Colonic mucosa (tissue), 4 donors: ENCODE data around the gene NARS2. TPM values are rescaled to one million over a fixed set of nuclear protein-coding genes. Genes with fewer than 3 reads are reported as not detected.

Source experiments
- DNase-seq: peaks from one replicate; pipeline ENCODE4 v3.0.0-alpha.2; 2020
- H3K27ac ChIP-seq: fragments of 200-600 bp; one replicate; pipeline ENCODE4 v1.8.0; 2021
- H3K27me3 ChIP-seq: fragments of 200-600 bp; one replicate; pipeline ENCODE4 v1.8.0; 2021
- H3K36me3 ChIP-seq: fragments of 200-600 bp; one replicate; pipeline ENCODE4 v1.8.0; 2021
- H3K4me1 ChIP-seq: fragments of 200-600 bp; one replicate; pipeline ENCODE4 v1.8.0; 2021; ENCODE audit warnings: mild to moderate bottlenecking
- H3K4me3 ChIP-seq: fragments of 200-600 bp; one replicate; pipeline ENCODE4 v1.8.0; 2021
- H3K9ac ChIP-seq, 2 donors: one replicate each; pipeline ENCODE4 v1.7.0; 2013; ENCODE audit warnings: control low read depth in 2 of 2, low read depth in 2 of 2, low read length in 2 of 2
- H3K9me3 ChIP-seq: fragments of 200-600 bp; one replicate; pipeline ENCODE4 v1.8.0; 2021
- intact Hi-C: fragments of 100-400 bp; cut with DNase I; formaldehyde crosslinking; loops from one replicate; pipeline ENCODE4 v1.14.1; 2022
- total RNA-seq, 2 donors: library from RNA; stranded (reverse); fragmentation: NEBNext Ultra II Directional in 1 of 2; extraction: Animal tissue kit (Norgen Biotek cat#: 25700) in 1 of 2; gene quantifications; one replicate each; pipeline ENCODE4 v1.2.1, GENCODE V29; 2021
- TF ChIP-seq, protein P1 (sequence below): fragments of 200-600 bp; IDR thresholded peaks from one replicate; pipeline ENCODE4 v1.8.0; 2022; ENCODE audit warnings: antibody characterized with exemption, mild to moderate bottlenecking
- donor health status: healthy.
- donor health status: DM: no; HTN: no; CAD: no.
- donor health status: DM: no; HTN: no; CAD: no.

The NARS2 gene
- total RNA-seq, 2 donors from 2014 or later: 15.0 to 23.7 TPM

DNA sequence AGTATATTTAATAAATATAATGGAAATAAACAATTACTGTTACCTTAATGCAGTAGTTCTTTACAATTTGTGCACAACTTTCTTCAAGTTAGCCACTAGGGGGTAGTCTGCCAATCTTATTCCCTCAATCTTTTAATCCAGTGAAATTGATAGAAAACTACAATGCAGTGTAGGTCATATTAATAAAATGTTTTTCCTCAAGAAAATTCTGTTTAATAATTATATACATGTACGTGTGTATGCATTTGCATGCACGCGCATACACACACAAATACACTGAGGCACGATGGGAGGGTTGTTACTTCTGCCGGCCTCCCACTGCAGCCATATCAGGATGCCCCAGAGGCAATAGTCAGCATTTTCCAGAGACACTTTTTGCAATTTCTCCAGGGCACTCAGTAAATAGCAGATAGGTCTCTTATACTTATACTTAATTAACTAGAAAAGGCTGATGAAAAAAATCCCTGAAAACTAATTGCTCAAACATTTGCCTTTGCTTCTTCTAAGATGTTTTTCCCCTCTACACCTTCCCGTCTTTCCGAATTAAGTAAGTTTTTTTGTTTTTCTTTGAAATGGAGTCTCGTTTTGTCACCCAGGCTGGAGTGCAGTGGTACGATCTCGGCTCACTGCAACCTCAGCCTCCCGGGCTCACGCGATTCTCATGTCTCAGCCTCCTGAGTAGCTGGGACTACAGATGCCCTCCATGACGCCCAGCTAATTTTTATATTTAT lies 160.2 kb downstream of the NARS2 start:
- intact Hi-C loops: loop anchor here (5.0 kb wide), 1 partner anchor 153 kb away; no protein-coding TSS in a partner anchor
- TF ChIP-seq, protein P1, sequence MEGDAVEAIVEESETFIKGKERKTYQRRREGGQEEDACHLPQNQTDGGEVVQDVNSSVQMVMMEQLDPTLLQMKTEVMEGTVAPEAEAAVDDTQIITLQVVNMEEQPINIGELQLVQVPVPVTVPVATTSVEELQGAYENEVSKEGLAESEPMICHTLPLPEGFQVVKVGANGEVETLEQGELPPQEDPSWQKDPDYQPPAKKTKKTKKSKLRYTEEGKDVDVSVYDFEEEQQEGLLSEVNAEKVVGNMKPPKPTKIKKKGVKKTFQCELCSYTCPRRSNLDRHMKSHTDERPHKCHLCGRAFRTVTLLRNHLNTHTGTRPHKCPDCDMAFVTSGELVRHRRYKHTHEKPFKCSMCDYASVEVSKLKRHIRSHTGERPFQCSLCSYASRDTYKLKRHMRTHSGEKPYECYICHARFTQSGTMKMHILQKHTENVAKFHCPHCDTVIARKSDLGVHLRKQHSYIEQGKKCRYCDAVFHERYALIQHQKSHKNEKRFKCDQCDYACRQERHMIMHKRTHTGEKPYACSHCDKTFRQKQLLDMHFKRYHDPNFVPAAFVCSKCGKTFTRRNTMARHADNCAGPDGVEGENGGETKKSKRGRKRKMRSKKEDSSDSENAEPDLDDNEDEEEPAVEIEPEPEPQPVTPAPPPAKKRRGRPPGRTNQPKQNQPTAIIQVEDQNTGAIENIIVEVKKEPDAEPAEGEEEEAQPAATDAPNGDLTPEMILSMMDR: peak; percentile 69
- no peak overlapping the region for H3K4me3 ChIP-seq
- no peak overlapping the region for H3K27ac ChIP-seq
- no peaks in the 10 kb centered on the region for H3K4me1 ChIP-seq
- no peak overlapping the region for H3K9ac ChIP-seq
- H3K36me3 ChIP-seq: no peaks in the 10 kb centered on the region
- H3K27me3 ChIP-seq: no peaks in the 10 kb centered on the region
- no peak for DNase-seq
- no peaks in the 10 kb centered on the region for H3K9me3 ChIP-seq

DNA sequence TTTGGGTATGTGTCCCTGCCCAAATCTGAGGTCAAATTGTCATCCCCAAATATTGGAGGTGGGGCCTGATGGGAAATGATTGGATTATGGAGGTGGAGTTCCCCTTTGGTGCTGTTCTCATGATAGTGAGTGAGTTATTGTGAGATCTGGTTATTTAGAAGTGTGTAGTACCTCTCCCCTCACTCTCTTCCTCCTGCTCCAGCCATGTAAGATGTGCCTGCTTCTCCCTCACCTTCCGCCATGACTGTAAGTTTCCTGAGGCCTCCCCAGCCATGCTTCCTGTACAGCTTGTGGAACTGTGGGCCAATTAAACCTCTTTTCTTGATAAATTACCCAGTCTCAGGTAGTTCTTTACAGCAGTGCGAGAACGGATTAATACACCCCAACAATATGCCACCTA lies 166.0 kb downstream of the NARS2 start:
- H3K4me1 ChIP-seq: no peaks in the 10 kb centered on the region
- no peak overlapping the region for H3K27ac ChIP-seq
- TF ChIP-seq, protein P1: no peak
- DNase-seq: no peak
- H3K9ac ChIP-seq: no peak overlapping the region
- H3K27me3 ChIP-seq: no peaks in the 10 kb centered on the region
- no peaks in the 10 kb centered on the region for H3K9me3 ChIP-seq
- no peak overlapping the region for H3K4me3 ChIP-seq
- intact Hi-C loops: no loop called here
- H3K36me3 ChIP-seq: no peaks in the 10 kb centered on the region

DNA sequence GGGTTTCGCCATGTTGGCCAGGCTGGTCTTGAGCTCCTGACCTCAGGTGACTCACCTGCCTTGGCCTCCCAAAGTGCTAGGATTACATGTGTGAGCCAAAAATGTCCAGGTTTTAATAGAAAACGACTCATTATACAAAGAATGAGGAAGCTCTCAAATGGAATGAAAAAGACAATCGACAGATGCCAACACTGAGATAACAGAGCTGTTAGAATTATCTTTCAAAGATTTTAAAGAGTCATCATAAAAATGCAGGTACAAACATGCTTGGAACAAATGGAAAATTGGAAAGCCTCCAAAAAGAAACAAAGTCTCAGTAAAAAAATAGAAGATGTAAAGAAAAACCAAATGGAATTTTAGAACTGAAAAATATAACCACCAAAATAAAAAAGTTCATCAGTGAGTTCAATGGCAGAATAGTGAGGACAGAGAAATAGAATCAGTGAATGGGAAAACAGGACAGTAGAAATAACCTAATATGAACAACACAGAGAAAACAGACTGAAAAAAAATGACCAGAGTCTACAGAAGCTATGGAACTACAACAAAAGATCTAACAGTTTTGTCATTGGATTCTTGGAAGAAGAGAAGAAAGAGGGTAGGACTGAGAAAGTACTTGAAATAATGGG lies 168.0 kb downstream of the NARS2 start:
- TF ChIP-seq, protein P1: no peak
- H3K36me3 ChIP-seq: no peaks in the 10 kb centered on the region
- no peak for DNase-seq
- no peak overlapping the region for H3K9ac ChIP-seq
- no peaks in the 10 kb centered on the region for H3K27me3 ChIP-seq
- no peaks in the 10 kb centered on the region for H3K9me3 ChIP-seq
- intact Hi-C loops: no loop called here
- no peak overlapping the region for H3K4me3 ChIP-seq
- no peak overlapping the region for H3K27ac ChIP-seq
- H3K4me1 ChIP-seq: no peaks in the 10 kb centered on the region

DNA sequence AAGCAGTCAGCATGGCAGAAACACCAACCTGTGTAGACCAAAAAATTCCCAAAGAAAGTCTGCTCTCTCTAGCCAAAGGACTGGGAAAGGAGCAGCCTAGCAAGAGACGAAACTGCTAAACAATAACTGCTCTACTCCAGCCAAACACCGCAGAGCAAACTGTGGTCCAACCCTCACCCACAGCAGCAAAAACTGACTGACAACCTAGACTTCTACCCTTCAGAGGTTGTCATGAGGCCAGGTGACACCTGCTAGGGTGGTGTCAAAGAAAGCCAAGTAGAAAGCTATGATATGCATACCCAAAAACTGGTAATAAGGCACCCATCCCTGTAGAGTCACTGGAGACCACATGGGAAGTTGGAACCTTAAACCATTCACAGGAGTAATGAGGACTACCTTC lies 168.9 kb downstream of the NARS2 start:
- TF ChIP-seq, protein P1: no peak
- Histone ChIP-seq H3K27ac (no peak overlapping the region), H3K4me3 (no peak overlapping the region), H3K27me3 (no peaks in the 10 kb centered on the region), H3K4me1 (no peaks in the 10 kb centered on the region), H3K9ac (no peak overlapping the region), H3K36me3 (no peaks in the 10 kb centered on the region), H3K9me3 (no peaks in the 10 kb centered on the region)
- intact Hi-C loops: no loop called here
- DNase-seq: no peak

DNA sequence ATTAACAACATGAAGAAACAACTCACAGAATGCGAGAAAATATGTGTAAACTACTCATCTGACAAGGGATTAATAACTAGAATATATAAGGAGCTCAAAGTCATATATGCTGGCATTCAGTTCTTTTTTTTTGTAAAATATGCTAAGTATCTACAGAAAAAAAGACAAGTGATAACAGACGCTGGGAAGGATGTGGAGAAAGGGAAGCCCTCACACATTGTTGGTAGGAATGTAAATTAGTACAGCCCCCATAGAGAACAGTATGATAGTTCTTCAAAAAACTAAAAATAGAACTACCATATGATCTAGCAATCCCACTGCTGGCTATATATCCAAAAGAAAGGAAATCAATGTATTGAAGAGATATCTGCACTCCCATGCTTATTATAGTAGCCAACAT lies 170.9 kb downstream of the NARS2 start:
- TF ChIP-seq, protein P1: no peak
- DNase-seq: no peak
- no peaks in the 10 kb centered on the region for H3K4me1 ChIP-seq
- H3K27ac ChIP-seq: no peak overlapping the region
- H3K4me3 ChIP-seq: no peak overlapping the region
- H3K9ac ChIP-seq: no peak overlapping the region
- H3K9me3 ChIP-seq: no peaks in the 10 kb centered on the region
- H3K36me3 ChIP-seq: no peaks in the 10 kb centered on the region
- H3K27me3 ChIP-seq: no peaks in the 10 kb centered on the region
- intact Hi-C loops: no loop called here
